Vagina (tissue), 2 donors: Measurements from ENCODE around the gene FBL.

ENCODE experiments used
- CTCF ChIP-seq, 3 experiments: fragments of 450-650 bp in 2 of 3; fragments of 200-600 bp in 1 of 3; sonication (generic) in 1 of 3; IDR thresholded peaks; one replicate each; pipeline ENCODE4 v1.5.1; 2017 to 2019; ENCODE audit warnings: antibody characterized with exemption in 3 of 3, mild to moderate bottlenecking in 2 of 3, moderate library complexity in 2 of 3
- POLR2A ChIP-seq, 2 donors: fragments of 450-650 bp; IDR thresholded peaks; one replicate each; pipeline ENCODE4 v1.6.1; 2017; ENCODE audit warnings: antibody characterized with exemption in 2 of 2, mild to moderate bottlenecking in 2 of 2, moderate library complexity in 2 of 2
- POLR2AphosphoS5 ChIP-seq, 2 donors: sonication (generic); formaldehyde crosslinking; IDR thresholded peaks; one replicate each; pipeline ENCODE4 v1.9.0; 2017; ENCODE audit warnings: antibody characterized with exemption in 2 of 2, mild to moderate bottlenecking in 2 of 2, low read depth in 1 of 2; ENCODE audit not compliant: insufficient read depth in 1 of 2

- TF ChIP-seq POLR2A (IDR thresholded peaks at IDR 0.05) (no peak), CTCF (IDR thresholded peaks at IDR 0.05) (no peak), POLR2AphosphoS5 (IDR thresholded peaks at IDR 0.05; ENCODE audit: insufficient read depth in 1 of 2, low read depth in 1 of 2) (no peak)
Observed at GRCh38 chr19:39832341-39833083, 13.7 kb downstream of the FBL start.
